ENCODE measurements around the gene PDS5A. TPM values are rescaled to one million over a fixed set of nuclear protein-coding genes. Genes with fewer than 3 reads are reported as not detected.

The PDS5A gene
- total RNA-seq, 1 experiment from 2014 or later: 86.4 TPM

DNA sequence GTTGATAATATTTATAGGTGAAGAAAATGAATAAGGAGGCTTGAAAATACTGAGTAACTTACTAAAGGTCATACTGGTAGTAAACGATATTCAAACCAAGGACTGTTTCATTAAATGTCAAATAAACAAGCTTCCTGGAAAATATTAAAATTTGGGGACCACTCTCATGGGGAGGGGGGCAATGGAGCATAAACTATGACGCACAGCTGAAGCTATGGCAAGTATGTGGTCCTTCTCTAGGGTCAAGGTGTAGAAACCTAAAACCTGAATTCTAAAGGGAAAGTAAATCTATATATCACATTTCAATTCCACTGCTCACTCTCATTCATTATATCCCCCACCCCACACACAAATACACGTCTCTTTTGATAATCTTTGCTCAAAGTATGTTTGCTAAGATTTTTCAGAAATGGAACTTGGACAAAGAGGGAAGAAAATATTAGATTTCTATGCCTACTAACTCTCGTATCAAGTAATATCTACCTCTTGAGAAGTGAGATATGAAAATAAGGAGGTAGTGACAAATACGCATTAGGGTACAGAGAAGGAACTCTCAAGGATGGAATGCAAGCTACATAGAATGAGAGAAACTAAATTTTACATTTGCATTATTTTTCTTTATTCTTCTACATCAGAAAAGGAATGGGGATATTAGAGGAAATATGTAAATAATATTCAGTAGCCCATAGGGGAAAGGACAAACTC, 84.6 kb downstream of the PDS5A start:
- Histone ChIP-seq H3K9me3 (ENCODE audit: insufficient read depth, low read depth) (no peaks in the 10 kb centered on the region), H4K20me1 (ENCODE audit: insufficient read depth) (no peaks in the 10 kb centered on the region), H3K27ac (no peak overlapping the region), H3K27me3 (ENCODE audit: insufficient read depth, low read depth) (no peaks in the 10 kb centered on the region), H3F3A (ENCODE audit: insufficient read depth, low read depth) (peaks cover 22% of the 10 kb centered on the region), H3K4me2 (no peak overlapping the region), H3K9me2 (ENCODE audit: insufficient read depth) (no peaks in the 10 kb centered on the region), H3K4me1 (replicated peaks; ENCODE audit: insufficient read depth) (no peaks in the 10 kb centered on the region), H3K4me3 (no peak overlapping the region), H2AFZ (no peak overlapping the region), H3K36me3 (ENCODE audit: low read depth) (peaks cover 15% of the 10 kb centered on the region; the same call in 1 of the 2 replicates), H3K79me2 (ENCODE audit: low read depth) (no peaks in the 10 kb centered on the region)
- intact Hi-C loops (cut with micrococcal nuclease; ENCODE audit: unreplicated experiment): no loop called here
- ChIA-PET CTCF (no interaction called here), POLR2A (ENCODE audit: unreplicated experiment) (no interaction called here)
- TF ChIP-seq EZH2 (IDR thresholded peaks at IDR 0.05; ENCODE audit: low read depth): no peak
- TF ChIP-seq, protein P1, sequence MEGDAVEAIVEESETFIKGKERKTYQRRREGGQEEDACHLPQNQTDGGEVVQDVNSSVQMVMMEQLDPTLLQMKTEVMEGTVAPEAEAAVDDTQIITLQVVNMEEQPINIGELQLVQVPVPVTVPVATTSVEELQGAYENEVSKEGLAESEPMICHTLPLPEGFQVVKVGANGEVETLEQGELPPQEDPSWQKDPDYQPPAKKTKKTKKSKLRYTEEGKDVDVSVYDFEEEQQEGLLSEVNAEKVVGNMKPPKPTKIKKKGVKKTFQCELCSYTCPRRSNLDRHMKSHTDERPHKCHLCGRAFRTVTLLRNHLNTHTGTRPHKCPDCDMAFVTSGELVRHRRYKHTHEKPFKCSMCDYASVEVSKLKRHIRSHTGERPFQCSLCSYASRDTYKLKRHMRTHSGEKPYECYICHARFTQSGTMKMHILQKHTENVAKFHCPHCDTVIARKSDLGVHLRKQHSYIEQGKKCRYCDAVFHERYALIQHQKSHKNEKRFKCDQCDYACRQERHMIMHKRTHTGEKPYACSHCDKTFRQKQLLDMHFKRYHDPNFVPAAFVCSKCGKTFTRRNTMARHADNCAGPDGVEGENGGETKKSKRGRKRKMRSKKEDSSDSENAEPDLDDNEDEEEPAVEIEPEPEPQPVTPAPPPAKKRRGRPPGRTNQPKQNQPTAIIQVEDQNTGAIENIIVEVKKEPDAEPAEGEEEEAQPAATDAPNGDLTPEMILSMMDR (conservative IDR thresholded peaks at IDR 0.05): no peak
- BruUV-seq (replicated peaks): no TSS peak
- no peak for DNase-seq

DNA sequence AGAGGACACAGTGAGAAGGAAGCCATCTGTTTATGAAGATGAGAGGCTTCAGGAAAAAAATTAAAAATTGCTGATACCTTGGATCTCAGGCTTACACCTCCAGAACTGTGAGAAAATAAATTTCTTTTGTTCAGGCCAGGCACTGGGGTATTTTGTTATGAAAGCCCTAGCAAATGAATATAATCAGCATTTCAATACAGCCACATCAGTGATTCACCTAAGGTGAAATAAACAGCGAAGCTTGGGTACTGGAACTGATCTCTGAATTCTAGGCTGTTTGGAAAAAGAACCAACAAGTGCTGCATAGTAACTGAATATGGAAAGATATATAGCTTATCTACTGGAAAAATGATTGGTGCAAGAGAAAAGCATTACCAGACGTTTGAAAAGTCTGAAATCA, 88.5 kb downstream of the PDS5A start:
- no peak overlapping the region for H3K27ac ChIP-seq
- DNase-seq: no peak
- CTCF ChIA-PET: no interaction called here
- intact Hi-C loops (cut with micrococcal nuclease; ENCODE audit: unreplicated experiment): no loop called here
- no peak for TF ChIP-seq EZH2 (IDR thresholded peaks at IDR 0.05; ENCODE audit: low read depth)
- TF ChIP-seq, protein P1 (conservative IDR thresholded peaks at IDR 0.05): no peak
- POLR2A ChIA-PET (ENCODE audit: unreplicated experiment): no interaction called here
- no peak overlapping the region for H3K4me3 ChIP-seq
- no peak overlapping the region for H3K4me2 ChIP-seq
- no TSS peak for BruUV-seq (replicated peaks)
- no peaks in the 10 kb centered on the region for H3K27me3 ChIP-seq (ENCODE audit: insufficient read depth, low read depth)
- no peaks in the 10 kb centered on the region for H3K9me2 ChIP-seq (ENCODE audit: insufficient read depth)
- H3K36me3 ChIP-seq (ENCODE audit: low read depth): peaks cover 12% of the 10 kb centered on the region
- H4K20me1 ChIP-seq (ENCODE audit: insufficient read depth): no peaks in the 10 kb centered on the region
- no peaks in the 10 kb centered on the region for H3K9me3 ChIP-seq (ENCODE audit: insufficient read depth, low read depth)
- no peaks in the 10 kb centered on the region for H3K79me2 ChIP-seq (ENCODE audit: low read depth)
- no peak overlapping the region for H2AFZ ChIP-seq
- peaks cover 21% of the 10 kb centered on the region for H3F3A ChIP-seq (ENCODE audit: insufficient read depth, low read depth)
- no peaks in the 10 kb centered on the region for H3K4me1 ChIP-seq (replicated peaks; ENCODE audit: insufficient read depth)

GRCh38 chr4:39888541-39888940, 89.2 kb downstream of the PDS5A start:
- H3K9me2 ChIP-seq (ENCODE audit: insufficient read depth): no peaks in the 10 kb centered on the region
- no peak overlapping the region for H2AFZ ChIP-seq
- no peak for TF ChIP-seq EZH2 (IDR thresholded peaks at IDR 0.05; ENCODE audit: low read depth)
- TF ChIP-seq, protein P1 (conservative IDR thresholded peaks at IDR 0.05): no peak
- DNase-seq: no peak
- no peaks in the 10 kb centered on the region for H3K27me3 ChIP-seq (ENCODE audit: insufficient read depth, low read depth)
- intact Hi-C loops (cut with micrococcal nuclease; ENCODE audit: unreplicated experiment): no loop called here
- ChIA-PET CTCF (no interaction called here), POLR2A (ENCODE audit: unreplicated experiment) (no interaction called here)
- no peak overlapping the region for H3K4me2 ChIP-seq
- H3K4me1 ChIP-seq (replicated peaks; ENCODE audit: insufficient read depth): no peaks in the 10 kb centered on the region
- no peaks in the 10 kb centered on the region for H3K79me2 ChIP-seq (ENCODE audit: low read depth)
- no peak overlapping the region for H3K4me3 ChIP-seq
- peaks cover 19% of the 10 kb centered on the region for H3F3A ChIP-seq (ENCODE audit: insufficient read depth, low read depth)
- no peaks in the 10 kb centered on the region for H3K9me3 ChIP-seq (ENCODE audit: insufficient read depth, low read depth)
- H3K27ac ChIP-seq: no peak overlapping the region
- peaks cover 8% of the 10 kb centered on the region; the same call in 1 of the 2 replicates for H3K36me3 ChIP-seq (ENCODE audit: low read depth)
- BruUV-seq (replicated peaks): no TSS peak
- no peaks in the 10 kb centered on the region for H4K20me1 ChIP-seq (ENCODE audit: insufficient read depth)

Measured in PC-9 (cell line).